Activated CD8-positive, alpha-beta T cell treated with anti-CD3 and anti-CD28 coated beads, Interleukin-2, amount 10 ng/mL, durations not matched to agents 7 days and 5 days (primary cell): ENCODE data around the gene FCGR3B. TPM values are rescaled to one million over a fixed set of nuclear protein-coding genes. Genes with fewer than 3 reads are reported as not detected.
"Not testable (repeated sequence)": the region's sequence is repeated elsewhere in the genome, so short reads cannot be mapped to it uniquely, and the experiment has no call there.

Source experiments
- ATAC-seq: fragments of 150-1000 bp; cut with Tn5 transposase; one replicate; pipeline ENCODE4 v1.10.0; 2021; ENCODE audit warnings: moderate library complexity
- CTCF ChIA-PET: fragments of 350-600 bp; sonication (Branson Sonifier 250); formaldehyde crosslinking; loops from one replicate; lab custom pipeline; 2021; ENCODE audit warnings: antibody characterized with exemption; lab: Charles Lee
- POLR2A ChIA-PET: fragments of 350-600 bp; sonication (Branson Sonifier 250); formaldehyde crosslinking; loops from one replicate; lab custom pipeline; 2021; ENCODE audit warnings: antibody characterized with exemption; lab: Charles Lee
- DNase-seq: peaks from one replicate; pipeline ENCODE4 v3.0.0-alpha.2; 2020
- H3K27ac Mint-ChIP-seq: one replicate; pipeline ENCODE4 v1.8.0; 2021; ENCODE audit warnings: mild to moderate bottlenecking, mixed read lengths
- H3K27me3 Mint-ChIP-seq: one replicate; pipeline ENCODE4 v1.8.0; 2021; ENCODE audit warnings: low read depth, mixed read lengths
- H3K36me3 Mint-ChIP-seq: one replicate; pipeline ENCODE4 v1.8.0; 2021; ENCODE audit warnings: low read depth, mixed read lengths
- H3K4me1 Mint-ChIP-seq: one replicate; pipeline ENCODE4 v1.8.0; 2021; ENCODE audit warnings: low read depth, mixed read lengths
- H3K4me3 Mint-ChIP-seq: one replicate; pipeline ENCODE4 v1.8.0; 2021; ENCODE audit warnings: mild to moderate bottlenecking, mixed read lengths
- H3K9me3 Mint-ChIP-seq: one replicate; pipeline ENCODE4 v1.8.0; 2022; ENCODE audit warnings: mixed read lengths; ENCODE audit not compliant: insufficient read depth
- total RNA-seq, 2 experiments: library from RNA; stranded (reverse); gene quantifications; one replicate each; pipeline ENCODE4 v1.2.3, GENCODE V29; 2021

The FCGR3B gene
- total RNA-seq = not detected

DNA sequence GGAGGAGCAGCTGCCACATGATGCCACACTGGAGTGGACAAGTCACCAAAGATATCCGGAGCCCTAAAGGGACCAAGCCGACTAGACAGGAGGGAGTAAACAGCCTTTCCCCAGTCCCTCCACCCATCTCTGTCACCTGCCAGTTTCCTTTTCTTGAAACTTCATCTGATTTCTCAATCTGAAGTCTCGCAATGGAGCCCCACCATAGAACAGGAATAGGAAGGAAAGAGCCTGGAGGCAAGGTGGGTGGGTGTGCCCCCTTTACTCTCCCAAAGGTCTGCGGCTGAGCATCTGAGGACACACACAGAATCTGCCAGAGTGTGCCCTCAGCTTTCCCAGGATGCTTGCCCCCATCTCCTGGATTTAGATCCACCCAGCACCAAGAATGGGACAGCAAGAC is at the start of gene FCGR3B:
Gene FCGR3B (minus strand): TSS at position 101 of the 400 bp plus-strand sequence. CDS start 82 bp downstream, at position 19.
- CTCF ChIA-PET = no interaction called here
- Mint-ChIP-seq H3K27me3 (no peaks in the 10 kb centered on the region), H3K4me1 (peaks cover 17% of the 10 kb centered on the region), H3K27ac (no peak within 1 kb of the TSS), H3K36me3 (peaks cover 2% of the 10 kb centered on the region), H3K4me3 (no peak within 1 kb of the TSS), H3K9me3 (no peaks in the 10 kb centered on the region)
- POLR2A ChIA-PET = no interaction called here
- ATAC-seq (no peak), DNase-seq (no peak)

DNA sequence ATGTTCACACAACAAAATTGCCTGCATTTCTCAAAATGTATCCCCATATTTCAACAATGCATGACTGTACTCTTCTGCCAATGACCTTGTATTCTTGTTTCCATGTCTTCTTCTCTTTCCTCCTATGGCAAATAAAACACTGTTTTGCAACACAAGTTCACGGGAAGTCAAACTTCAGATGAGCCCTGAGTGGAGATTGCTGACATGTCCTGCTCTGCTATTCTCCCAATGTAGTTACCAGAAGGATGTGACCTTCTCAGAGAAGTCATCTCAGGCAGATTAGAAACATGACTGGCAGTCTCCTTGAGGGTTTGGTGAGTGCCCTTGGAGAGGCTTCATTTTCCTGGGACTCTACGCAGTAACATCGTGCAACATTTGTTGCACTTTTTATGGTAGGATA is 47.5 kb upstream of the FCGR3B start:
- ChIA-PET POLR2A (no interaction called here), CTCF (no interaction called here)
- no peaks in the 10 kb centered on the region for H3K4me1 Mint-ChIP-seq
- no peak overlapping the region for H3K27ac Mint-ChIP-seq
- DNase-seq = no peak
- peaks cover 21% of the 10 kb centered on the region for H3K27me3 Mint-ChIP-seq
- ATAC-seq = no peak
- no peaks in the 10 kb centered on the region for H3K9me3 Mint-ChIP-seq
- H3K4me3 Mint-ChIP-seq = no peak overlapping the region
- H3K36me3 Mint-ChIP-seq = no peaks in the 10 kb centered on the region

DNA sequence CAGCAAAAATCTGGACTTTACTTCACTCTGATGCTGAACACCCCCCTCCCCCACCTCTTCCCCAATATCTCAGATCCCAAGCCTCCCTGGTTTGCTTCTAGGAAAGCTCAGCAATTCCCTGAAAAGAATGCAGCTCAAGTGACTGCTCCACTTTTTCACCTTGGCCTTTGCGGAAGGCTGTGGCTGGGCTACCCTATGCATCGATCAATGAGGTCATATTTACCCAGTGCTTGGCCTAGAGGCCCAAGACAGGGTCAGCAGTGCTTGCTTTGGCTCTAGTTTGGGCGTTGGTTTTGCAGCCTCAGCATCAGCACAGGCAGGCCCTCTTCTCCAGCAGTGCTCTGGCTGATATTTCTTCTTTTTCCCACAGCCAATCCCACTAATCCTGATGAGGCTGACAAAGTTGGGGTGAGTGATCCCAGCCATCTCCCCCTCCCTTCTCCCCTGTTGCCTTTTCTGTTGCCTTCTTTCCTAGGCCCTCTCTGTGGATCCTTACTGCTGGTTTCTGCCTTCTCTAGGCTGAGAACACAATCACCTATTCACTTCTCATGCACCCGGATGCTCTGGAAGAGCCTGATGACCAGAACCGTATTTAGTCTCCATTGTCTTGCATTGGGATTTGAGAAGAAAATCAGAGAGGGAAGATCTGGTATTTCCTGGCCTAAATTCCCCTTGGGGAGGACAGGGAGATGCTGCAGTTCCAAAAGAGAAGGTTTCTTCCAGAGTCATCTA is 46.1 kb upstream of the FCGR3B start:
- CTCF ChIA-PET = no interaction called here
- ATAC-seq = no peak
- H3K27me3 Mint-ChIP-seq = peaks cover 11% of the 10 kb centered on the region
- no peaks in the 10 kb centered on the region for H3K36me3 Mint-ChIP-seq
- no peak overlapping the region for H3K4me3 Mint-ChIP-seq
- POLR2A ChIA-PET = interaction anchor here (0.7 kb wide), 1 partner anchor 71 kb away, joined by 3 read pairs; no protein-coding TSS in a partner anchor
- no peak for DNase-seq
- H3K27ac Mint-ChIP-seq = no peak overlapping the region
- no peaks in the 10 kb centered on the region for H3K9me3 Mint-ChIP-seq
- H3K4me1 Mint-ChIP-seq = no peaks in the 10 kb centered on the region

DNA sequence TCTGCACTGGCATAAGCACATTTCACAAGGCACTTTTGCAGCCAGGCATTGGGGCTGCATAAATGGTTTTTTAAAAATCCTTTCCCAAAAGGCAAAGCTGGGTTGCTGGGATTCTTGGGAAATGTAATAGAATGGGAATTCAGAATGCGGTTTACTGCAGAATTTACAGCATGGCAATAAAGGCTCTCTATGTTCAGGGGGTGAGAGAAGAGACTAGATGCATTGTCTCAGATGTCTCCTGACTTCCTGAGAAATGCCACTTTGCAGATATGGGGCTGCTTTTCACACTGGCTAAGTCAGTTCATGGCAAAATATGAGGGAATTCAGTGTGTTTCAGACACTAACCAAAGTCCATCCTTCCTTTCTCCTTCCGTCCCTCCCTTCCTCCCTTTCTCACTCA is 45.5 kb upstream of the FCGR3B start:
- Mint-ChIP-seq H3K27me3 (peaks cover 6% of the 10 kb centered on the region), H3K27ac (no peak overlapping the region), H3K4me1 (no peaks in the 10 kb centered on the region), H3K9me3 (no peaks in the 10 kb centered on the region), H3K4me3 (no peak overlapping the region), H3K36me3 (no peaks in the 10 kb centered on the region)
- DNase-seq = no peak
- ChIA-PET CTCF (no interaction called here), POLR2A (no interaction called here)
- no peak for ATAC-seq

DNA sequence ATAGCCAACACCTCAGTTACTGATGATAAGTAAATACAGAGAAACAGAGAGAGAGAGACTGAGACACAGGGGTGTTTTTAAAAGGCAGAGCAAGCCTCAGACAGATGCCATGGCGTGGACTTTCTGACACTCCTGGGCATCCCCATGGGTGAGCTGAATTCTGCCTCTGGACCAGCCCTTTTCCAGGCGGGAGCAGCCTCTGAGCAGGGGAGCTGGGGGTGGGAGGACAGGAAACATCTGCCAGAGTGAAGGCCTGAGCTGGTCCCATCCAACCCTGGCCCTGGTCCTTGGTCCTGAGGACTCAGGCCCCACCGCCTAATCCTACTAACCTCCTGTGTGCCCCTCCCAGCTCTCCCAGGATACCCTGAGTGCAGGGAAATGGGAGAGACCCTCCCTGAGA is 43.9 kb upstream of the FCGR3B start:
- H3K27me3 Mint-ChIP-seq, CTCF ChIA-PET, H3K4me1 Mint-ChIP-seq, DNase-seq, H3K4me3 Mint-ChIP-seq, H3K9me3 Mint-ChIP-seq, H3K27ac Mint-ChIP-seq, ATAC-seq, POLR2A ChIA-PET, H3K36me3 Mint-ChIP-seq: not testable (repeated sequence)

DNA sequence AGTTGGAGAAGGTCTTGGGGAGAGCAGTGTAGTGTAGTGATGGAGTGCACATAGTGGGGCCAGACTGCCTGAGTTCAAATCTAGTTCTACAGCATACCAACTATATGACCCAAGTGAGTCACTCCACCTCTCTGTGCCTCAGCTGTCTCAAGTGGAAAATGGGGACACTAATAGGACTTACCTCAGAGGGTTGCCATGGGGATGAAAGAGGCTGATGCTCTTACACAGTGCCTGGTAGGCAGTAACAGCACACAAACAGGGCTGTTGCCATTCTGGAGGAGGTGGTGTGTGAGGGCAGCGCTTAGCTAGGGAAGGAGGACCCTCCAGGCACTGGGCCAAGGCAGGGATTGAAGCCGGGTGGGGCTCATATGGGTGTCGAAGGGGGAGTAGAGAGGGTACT is 43.5 kb upstream of the FCGR3B start:
- ATAC-seq, POLR2A ChIA-PET, H3K4me3 Mint-ChIP-seq, CTCF ChIA-PET, H3K4me1 Mint-ChIP-seq, DNase-seq, H3K27me3 Mint-ChIP-seq, H3K27ac Mint-ChIP-seq, H3K36me3 Mint-ChIP-seq, H3K9me3 Mint-ChIP-seq: not testable (repeated sequence)

DNA sequence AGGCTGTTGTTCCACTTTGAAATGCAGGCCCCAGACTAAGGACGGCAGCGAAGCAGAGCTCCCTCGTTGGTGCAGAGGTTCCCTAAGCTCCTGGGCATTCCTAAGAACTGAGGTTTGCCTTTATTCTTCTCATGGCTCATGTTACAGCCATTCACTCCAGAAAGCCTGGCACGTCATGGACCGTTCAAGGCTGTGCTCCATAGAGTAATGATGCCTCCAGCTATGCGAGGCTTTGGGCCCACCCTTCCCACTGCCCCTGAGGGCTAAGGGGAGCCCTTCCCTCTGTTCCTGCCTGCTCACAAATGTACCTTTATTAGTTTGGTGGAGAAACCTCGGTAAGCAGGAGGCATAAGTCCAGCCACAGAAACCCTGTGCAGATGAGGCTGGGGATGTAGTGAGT is 42.5 kb upstream of the FCGR3B start:
- H3K27ac Mint-ChIP-seq, H3K4me1 Mint-ChIP-seq, H3K27me3 Mint-ChIP-seq, DNase-seq, H3K9me3 Mint-ChIP-seq, H3K4me3 Mint-ChIP-seq, ATAC-seq, H3K36me3 Mint-ChIP-seq, POLR2A ChIA-PET, CTCF ChIA-PET: not testable (repeated sequence)

DNA sequence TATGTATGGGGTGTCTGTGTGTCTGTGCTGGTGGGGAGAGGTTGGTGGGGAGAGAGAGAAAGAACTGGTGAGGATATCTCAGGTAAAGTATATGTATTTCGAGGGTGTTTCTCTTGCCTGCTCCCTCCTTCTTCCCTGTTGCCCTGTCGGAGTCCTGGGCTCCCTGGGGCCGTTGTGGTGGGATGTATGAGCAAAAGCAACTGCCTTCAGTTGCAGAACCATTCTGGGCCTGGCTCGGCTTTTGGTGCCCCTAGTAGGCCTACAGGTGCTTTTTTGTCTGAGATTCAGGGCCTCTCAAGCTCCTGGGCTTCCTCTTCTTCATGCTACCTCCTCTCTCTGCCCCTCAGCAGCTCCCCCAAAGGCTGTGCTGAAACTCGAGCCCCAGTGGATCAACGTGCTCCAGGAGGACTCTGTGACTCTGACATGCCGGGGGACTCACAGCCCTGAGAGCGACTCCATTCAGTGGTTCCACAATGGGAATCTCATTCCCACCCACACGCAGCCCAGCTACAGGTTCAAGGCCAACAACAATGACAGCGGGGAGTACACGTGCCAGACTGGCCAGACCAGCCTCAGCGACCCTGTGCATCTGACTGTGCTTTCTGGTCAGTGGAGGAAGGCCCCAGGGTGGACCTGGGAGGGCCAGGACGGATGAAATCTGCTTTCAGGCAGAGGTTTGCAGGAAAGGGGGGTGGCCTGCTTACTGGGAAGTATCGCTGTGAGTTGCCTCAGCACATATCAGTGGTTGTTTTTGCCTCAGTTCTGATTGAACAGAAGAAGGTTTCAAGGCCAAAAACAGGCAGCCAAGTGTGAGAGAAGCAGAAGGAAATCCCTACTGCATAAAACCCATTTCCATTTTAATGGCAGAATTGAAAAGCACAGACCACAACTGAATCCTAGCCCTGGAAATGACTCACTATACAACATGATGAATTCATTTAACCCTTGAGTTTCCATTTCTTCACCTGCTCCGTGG is 40.4 kb upstream of the FCGR3B start:
- DNase-seq, H3K36me3 Mint-ChIP-seq, H3K27ac Mint-ChIP-seq, CTCF ChIA-PET, H3K9me3 Mint-ChIP-seq, H3K4me3 Mint-ChIP-seq, H3K4me1 Mint-ChIP-seq, POLR2A ChIA-PET, ATAC-seq, H3K27me3 Mint-ChIP-seq: not testable (repeated sequence)

DNA sequence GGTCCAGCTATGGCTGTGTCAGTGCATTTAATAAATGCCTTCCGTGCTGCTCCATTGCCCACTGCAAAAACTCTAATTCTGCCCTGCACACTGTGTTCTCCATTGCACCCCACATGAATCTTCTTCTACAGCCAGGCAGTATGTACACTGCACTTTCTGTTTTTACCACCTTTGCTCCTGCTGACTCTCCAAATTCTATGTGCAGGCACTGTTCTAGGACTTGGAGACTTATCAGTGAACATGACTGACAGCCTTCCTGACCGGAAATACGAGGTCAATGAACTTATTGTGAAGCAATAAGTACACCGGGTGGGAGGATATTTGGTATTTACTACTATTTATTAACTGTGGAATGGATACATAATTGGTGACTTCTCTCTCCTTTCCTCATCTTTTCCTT is 33.7 kb upstream of the FCGR3B start:
- DNase-seq, H3K4me3 Mint-ChIP-seq, H3K4me1 Mint-ChIP-seq, CTCF ChIA-PET, H3K27me3 Mint-ChIP-seq, POLR2A ChIA-PET, H3K9me3 Mint-ChIP-seq, ATAC-seq, H3K27ac Mint-ChIP-seq, H3K36me3 Mint-ChIP-seq: not testable (repeated sequence)

DNA sequence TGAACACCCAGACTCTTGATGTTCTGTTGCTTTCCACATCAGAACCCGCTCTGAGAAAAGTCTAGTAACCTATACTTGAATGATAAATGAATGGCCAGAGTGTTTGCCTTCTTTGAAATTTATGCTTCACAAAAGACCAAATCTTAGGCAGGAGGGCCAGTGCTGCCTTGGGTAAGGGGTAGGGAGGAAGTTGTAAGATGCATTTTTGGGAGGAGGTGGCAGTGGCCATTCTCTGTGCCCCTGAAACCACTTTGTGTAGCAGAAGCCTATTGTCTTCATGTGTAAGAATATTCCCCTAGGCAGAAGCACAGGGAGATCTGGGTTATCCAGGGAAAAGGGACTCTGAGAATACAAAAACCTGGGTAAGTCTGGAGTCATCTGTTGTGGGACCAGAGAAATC is 32.6 kb upstream of the FCGR3B start:
- H3K4me1 Mint-ChIP-seq, H3K9me3 Mint-ChIP-seq, ATAC-seq, POLR2A ChIA-PET, CTCF ChIA-PET, H3K36me3 Mint-ChIP-seq, H3K27ac Mint-ChIP-seq, H3K27me3 Mint-ChIP-seq, H3K4me3 Mint-ChIP-seq, DNase-seq: not testable (repeated sequence)

DNA sequence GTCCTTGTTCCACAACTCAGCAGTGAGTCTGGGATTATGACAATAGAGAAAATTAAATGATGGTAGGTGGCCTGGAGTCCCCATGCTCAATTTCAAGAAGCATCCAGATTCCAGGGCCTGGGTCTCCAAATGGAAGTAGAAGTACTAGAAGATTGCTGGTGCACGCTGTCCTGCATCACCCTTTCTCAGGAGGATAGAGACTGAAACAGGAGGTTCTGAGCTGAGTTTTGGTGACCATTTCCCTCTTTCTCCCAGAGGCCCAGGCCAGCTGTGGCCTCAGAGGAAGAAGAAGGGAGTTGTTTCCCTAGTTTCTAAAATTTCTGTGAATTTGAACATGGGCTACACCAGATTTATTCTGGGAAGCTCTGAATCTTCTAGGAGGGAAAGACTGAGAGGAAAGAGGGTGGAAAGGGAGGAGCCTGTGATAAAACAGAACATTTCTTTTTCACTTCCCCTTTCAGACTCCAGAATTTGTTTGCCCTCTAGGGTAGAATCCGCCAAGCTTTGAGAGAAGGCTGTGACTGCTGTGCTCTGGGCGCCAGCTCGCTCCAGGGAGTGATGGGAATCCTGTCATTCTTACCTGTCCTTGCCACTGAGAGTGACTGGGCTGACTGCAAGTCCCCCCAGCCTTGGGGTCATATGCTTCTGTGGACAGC is 31.8 kb upstream of the FCGR3B start, which contains the start of gene FCGR2B:
Gene FCGR2B (plus strand): TSS at position 460 of the 656 bp plus-strand sequence. CDS start 99 bp downstream, at position 559.
- H3K4me3 Mint-ChIP-seq, POLR2A ChIA-PET, H3K4me1 Mint-ChIP-seq, DNase-seq, H3K9me3 Mint-ChIP-seq, H3K27ac Mint-ChIP-seq, CTCF ChIA-PET, H3K36me3 Mint-ChIP-seq, ATAC-seq, H3K27me3 Mint-ChIP-seq: not testable (repeated sequence)
